Right renal cortex interstitium (tissue), 3 donors: ENCODE measurements around the gene POP7. TPM values are rescaled to one million over a fixed set of nuclear protein-coding genes. Genes with fewer than 3 reads are reported as not detected.

Experiments
- DNase-seq, 3 donors: peaks; one replicate each; pipeline ENCODE4 v3.0.0-alpha.2; 2013; ENCODE audit warnings: low read depth in 3 of 3, low spot score in 2 of 3
- polyA plus RNA-seq, 3 donors: library from polyadenylated mRNA; unstranded; fragments of 120-200 nt; gene quantifications; one replicate each; pipeline ENCODE4 v1.2.1, GENCODE V29; 2013; ENCODE audit not compliant: insufficient read length in 3 of 3

The POP7 gene
- polyA plus RNA-seq, 3 donors, result 22.5 to 25.9 (median 23.3) TPM

DNA sequence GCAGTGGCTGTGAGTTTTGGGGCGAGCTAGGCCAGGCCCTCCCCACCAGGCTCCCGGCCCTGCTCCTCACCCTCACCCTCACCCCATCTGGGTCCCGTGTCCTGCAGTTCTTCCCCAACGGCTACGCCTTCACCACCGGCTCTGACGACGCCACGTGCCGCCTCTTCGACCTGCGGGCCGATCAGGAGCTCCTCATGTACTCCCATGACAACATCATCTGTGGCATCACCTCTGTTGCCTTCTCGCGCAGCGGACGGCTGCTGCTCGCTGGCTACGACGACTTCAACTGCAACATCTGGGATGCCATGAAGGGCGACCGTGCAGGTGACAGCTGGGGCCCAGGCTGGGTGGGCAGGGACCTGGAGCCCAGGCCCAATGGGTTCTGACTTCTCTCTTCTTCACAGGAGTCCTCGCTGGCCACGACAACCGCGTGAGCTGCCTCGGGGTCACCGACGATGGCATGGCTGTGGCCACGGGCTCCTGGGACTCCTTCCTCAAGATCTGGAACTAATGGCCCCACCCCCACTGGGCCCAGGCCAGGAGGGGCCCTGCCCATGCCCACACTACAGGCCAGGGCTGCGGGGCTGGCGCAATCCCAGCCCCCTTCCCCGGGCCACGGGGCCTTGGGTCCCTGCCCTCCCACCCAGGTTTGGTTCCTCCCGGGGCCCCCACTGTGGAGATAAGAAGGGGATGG lies 27.5 kb upstream of the POP7 start:
- no peak for DNase-seq

DNA sequence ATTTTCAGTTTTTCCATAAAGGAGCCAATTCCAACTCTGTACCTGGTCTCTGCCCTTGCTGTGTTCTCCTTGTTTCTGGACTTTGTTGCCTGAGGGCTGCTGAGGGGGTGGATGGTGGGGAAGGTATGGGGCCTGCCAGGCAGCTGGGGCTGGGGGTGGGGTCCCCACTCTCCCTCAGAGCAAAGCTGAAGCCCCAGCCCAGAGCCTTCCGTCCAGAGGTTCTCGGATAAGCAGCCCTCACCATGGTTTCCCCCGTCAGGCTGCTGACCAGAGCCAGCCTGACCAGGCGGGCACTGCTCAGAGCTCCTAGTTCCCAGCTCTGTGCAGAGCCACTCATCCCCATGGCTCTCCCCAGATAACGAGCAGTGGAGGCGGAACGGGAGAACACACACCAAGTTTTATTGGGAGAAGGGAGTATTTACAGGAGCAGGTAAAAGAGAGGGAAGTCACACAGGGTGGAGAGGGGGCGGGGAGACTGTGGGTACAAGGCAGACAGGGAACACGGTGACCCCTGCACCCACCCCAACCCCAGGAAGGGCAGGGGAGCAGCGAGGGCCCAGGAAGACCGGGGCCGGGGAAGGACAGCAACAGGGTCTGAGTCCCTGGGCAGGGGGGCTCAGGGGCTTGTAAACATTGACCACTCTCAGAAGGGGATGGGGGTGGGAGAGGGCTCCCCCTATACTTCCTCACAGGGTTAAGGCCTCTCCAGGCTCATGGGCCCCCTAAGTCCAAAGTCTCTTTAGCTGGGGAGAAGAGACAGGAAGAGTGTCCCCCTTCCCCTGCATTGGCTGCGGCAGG lies 26.6 kb upstream of the POP7 start:
- DNase-seq, result no peak

DNA sequence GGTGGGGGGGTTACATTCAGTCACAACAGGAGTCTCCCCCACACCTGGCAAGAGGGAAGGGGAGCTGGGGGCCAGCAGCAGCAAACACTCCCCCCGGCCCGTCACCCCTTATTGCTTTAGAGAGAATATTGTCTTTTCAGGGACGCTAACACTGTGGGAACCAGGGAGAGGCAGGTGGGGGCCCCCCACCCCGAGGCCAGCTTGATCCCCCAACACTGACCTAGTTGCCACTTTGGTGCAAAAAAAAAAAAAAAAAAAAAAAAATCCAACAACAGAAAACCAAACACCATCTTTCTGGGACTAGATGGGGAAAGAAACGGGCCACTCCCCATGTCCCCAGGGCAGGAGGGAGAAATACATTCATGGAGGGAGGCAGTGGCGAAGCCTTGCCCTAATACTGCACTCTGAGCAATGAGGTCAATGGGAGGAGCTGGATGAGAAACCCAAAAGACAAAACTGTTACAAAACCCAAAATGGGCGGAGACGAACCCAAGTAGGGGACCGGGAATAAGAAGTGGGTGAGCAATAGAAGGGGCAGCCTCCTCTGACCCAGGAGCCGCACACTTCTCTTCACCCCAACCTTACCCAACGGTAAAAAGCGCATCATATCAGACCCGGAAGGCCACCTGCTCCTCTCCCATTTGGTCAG lies 25.9 kb upstream of the POP7 start:
- no peak for DNase-seq

DNA sequence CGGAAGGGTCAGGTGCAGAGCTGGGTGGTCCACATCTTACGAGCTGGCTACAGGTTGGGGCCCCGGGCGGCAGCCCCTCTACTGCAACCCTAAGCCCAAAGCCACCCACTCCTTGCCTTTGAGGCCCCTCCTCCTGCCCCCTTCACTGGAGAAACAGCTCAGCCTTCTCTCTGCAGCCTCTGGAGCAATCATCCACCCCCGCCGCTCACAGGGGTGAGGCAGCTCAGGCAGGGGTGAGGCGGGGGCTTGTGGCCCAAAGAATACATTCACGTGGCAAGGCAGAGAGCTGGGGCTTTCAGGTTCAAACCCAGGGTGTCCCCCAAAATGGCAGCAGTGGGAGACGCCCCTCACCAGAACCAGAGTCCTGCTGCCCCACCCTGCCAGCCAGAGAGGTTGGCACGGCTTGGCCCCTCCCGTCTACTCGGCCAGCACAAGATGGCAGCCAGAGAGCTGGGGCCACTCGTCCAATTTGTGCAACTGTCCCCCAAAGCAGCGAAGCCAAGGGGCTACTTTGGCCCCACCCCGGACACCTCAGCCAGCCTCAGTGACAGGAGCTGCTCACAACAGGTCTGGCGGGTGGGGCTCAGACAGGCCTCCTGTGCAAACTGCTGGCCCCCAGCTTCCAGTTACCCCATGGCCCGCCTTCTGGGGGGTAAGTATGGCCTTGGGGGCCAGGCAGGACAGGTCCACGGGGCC lies 25.2 kb upstream of the POP7 start:
- DNase-seq, result no peak

DNA sequence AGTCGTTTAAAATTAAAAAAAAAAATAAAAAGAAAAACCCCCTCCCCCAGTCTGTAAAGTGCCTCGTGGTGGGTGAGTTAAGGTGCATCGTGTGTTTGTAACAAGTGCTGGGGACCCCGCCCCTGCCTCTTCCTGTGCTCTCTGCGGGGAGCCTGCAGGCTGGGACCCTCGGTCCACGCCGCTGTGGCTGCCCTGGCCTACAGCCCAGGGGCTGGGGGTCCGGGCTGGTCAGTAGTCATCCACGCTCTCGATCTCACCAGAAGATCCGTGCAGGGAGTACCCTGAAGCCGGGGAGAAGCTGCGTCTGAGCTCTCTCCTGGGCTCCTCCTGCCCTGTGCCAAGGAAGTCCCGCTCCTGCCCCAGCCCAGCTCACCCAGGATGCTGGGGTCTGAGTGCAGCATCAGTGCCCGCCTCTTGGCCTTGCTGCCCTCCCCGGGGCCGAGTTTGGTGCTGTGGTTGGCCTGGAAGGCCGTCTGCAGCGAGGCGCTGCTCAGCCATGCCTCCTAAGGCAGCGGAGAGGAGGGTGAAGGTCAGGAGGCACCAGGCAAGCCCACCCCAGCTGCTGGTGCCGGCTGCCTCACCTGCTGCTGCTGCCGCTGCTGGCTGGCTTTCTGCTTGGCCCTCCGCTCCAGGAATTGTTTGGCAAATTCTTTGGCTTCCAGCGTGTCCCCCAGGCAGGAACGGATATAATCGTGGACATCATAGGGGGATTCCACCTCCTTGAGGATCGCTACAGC lies 24.3 kb upstream of the POP7 start:
- DNase-seq, result no peak

DNA sequence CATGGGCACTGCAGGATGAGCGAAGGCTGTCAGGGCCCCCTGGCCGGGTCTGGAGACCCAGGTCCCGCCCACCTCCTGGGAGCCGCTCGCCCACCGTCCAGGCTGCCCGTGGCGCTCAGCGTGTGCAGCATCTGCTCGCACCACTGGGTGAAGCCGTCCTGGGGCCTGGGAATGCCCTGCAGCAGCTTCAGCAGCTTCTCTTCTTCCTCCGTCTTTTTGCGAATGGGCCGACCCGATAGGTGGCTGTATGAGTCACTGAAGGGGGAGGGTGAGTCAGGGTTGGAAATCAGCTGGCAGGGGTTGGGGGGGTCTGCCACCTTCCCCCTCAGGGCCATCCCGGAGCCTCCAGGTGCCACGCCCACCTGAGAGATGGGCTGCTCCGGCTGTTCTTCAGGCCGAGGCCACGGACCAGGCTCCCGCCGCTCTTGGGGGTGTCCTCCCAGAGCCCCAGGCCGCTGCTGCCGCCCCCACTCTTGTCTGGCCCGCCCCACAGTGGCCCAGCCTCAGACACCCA lies 23.6 kb upstream of the POP7 start:
- DNase-seq, result no peak

DNA sequence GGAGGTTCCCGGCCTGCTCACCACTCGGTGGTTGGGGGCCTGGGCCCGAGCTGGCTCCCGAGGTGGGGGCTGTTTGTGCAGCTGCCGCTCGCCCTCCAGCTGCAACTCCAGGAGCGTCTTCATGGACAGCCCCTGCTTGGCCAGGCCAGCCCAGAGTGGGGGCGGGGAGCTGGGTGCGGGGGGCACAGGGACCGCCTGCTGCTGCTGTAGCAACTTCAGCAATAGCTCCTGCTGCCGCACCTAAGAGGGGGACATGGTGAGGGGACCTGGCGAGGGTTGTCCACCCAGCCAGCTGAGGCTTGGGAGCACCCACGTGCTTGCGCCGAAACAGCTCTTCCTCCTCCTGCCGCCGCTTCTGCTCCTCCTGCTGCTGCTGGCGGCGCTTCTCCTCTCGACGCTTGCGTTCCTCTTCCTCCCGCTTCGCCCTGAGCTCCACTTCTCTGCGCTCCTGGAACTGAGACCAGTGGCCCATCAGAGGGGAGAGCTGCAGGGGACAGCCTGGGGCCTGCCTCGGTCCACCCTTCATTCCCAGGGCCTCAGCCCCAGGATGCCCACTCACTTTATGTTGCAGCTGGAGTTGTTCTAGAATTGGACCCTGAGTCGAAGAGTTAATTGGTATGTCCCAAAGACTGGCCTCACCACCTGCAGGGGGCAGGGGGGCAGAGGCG lies 22.8 kb upstream of the POP7 start:
- no peak for DNase-seq

- no peak for DNase-seq
Measured at GRCh38 chr7:100683659-100684533, 22.0 kb upstream of the POP7 start.

DNA sequence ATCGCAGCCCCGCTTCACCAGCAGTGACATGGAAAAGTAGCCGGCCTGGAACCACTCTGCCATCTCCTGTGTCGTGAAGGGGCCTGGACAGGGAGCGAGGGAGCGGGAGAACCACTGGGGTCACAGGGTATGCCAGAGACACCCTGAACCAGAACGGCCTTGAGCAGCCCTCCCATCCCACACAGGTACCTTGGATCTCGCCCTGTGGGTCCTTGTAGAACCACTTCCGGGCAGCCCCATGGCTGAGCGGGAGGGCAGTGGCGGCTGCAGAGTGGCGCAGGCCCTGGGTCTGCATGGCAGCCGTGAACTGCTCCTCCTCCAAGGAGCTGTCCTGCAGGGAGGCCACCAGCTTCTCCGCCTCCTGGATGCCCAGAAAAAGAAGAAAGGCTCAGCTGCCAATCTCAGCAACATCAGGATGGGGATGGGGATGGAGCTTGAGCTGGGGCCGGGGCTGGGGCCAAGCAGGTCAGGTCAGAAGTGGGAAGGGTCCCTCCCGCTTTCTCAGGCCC lies 21.3 kb upstream of the POP7 start:
- DNase-seq, result no peak

DNA sequence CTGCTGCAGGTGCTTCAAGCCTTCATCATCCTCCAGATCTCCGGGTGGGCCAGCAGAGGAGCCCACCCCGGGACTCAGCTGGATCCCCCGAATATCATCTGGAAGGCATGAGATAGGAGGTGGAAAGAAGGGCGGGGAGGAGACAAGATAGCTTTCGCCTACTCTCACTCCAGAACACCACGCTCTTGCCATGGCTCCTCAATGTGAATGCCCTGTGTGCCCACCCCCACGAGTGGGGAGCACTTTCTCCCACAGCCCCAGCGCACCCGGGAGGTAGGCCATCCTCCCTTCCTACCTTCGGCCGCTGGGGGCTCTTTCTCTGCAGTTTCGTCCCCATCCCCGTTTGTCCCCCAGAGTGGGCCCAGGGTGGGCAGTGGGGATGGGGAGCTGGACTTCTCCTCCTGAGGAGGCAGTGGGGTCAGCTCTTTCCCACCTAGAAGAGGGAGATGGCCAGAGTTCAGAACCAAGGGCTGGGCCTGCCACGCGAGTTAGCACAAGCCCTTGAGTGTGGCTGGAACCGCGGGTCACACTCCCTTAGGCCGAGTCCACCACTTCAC lies 20.8 kb upstream of the POP7 start:
- DNase-seq, result no peak

DNA sequence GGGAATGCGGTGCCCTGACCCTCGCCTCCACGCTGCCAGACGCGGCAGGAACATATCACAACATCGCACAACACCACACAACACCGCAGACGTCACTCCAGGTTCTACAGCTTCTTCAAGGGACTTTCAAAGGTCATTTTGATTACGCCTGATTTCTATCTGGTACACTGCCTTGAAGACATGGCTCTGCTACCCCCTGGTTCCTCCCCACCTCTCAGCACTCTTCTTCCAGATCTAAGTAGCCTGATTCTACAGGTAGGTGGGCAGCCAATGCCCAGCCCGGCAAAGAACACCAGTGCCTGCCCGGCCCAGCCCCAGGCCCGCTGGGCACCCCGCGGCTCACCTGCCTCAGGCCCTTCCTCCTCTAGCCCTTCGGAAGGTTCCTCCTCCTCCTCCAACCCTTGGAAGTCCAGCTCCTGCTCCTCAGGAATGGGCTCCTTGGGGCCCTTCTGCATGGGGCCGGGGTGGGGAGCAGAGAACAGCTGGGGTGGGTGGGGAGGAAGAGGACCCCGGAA lies 20.2 kb upstream of the POP7 start:
- DNase-seq, result no peak

DNA sequence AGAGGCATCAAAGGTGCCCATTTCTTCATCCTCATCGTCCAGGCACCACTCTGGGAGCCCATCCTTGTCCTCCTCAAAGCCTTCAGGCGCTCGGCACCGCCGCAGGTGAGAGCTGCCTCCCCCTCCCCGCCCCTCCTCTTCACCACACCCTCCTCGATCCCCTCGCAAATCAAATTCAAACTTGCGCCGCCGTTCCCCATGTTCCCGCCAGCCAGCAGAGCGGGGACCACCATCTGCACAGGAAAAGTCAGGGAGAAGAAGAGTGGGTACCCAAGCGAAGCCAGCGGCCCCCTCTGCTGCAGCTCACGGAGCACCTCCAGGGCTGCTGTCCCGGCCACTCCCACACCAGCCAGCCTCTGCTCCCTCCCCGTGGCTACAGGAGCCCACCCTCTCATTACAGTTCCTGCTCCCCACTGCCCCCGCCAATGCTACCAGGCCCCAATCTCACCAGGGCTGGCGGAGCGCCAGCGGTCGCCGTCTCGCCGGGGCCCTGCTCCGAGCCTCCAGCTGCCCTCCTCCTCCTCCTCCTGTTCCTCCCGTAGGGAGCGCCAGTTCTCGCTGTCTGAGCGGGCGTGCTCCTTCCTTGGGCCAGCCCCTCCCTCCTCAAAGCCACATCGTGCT lies 19.6 kb upstream of the POP7 start:
- no peak for DNase-seq

DNA sequence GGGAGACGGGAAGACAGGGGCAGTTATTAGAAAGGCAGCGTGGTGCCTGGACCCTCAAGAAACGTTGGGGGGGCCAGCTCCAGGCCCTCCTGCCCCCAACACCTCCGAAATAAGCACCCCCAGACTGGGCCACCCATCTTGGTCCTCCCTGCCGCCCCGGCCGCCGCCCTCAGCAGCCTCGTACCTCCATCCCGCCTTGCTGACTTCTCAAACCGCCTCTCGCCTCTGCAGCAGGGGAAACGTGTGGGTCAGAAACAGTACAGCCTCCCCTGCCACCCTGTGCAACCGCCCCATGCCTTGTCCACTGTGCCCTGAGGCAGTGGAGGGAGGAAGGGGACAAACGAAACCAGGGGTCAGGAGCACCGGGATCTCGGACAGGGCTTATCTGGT lies 19.1 kb upstream of the POP7 start:
- no peak for DNase-seq

- no peak for DNase-seq
Measured at GRCh38 chr7:100687261-100687660, 18.7 kb upstream of the POP7 start.

GRCh38 chr7:100687751-100688300 lies 18.1 kb upstream of the POP7 start:
- DNase-seq, result no peak

DNA sequence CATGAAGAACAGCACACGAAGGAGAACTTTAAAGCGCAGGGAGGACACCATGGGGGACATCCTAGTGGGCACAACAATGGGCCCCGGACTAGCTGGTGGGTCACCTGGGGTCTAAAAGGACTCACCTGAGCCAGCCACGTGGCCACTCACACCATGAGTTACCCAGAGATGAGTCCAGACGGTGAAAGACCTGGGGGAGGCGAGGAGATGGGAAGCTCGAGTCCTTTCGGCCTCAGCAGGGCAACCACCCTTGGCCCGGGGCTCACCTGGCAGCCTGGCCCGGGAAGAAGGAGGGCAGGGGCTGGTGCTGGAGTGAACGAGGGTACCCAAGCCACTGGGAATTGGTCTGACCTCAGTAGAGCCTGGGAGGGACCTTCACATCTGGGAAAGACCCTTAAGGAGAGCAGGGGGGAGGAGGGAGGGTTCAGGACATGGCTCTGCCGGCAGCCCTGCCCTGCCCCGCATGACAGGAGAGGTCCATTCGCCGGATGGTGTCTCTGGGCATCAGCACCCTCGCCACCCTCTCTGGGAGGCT lies 17.5 kb upstream of the POP7 start:
- DNase-seq, result no peak
